ENCODE data around the gene RASL11B. TPM values are rescaled to one million over a fixed set of nuclear protein-coding genes. Genes with fewer than 3 reads are reported as not detected.

Gene RASL11B
- total RNA-seq, 3 donors from 2014 or later: 0.16 to 0.71 (median 0.26) TPM

GRCh38 chr4:52892880-52893279 lies 30.8 kb downstream of the RASL11B start:
- Mint-ChIP-seq H3K27me3 (ENCODE audit: low read depth) (no peaks in the 10 kb centered on the region), H3K4me3 (no peak overlapping the region), H3K4me1 (ENCODE audit: low read depth) (peaks cover 6% of the 10 kb centered on the region), H3K36me3 (ENCODE audit: insufficient read depth) (peaks cover 31% of the 10 kb centered on the region), H3K9me3 (peaks cover 3% of the 10 kb centered on the region)
- no peak for ATAC-seq
- DNase-seq: no peak

GRCh38 chr4:52894443-52894842 lies 32.3 kb downstream of the RASL11B start:
- DNase-seq (no peak), ATAC-seq (no peak)
- Mint-ChIP-seq H3K4me1 (ENCODE audit: low read depth) (peaks cover 6% of the 10 kb centered on the region), H3K36me3 (ENCODE audit: insufficient read depth) (peaks cover 23% of the 10 kb centered on the region), H3K9me3 (peaks cover 3% of the 10 kb centered on the region), H3K27me3 (ENCODE audit: low read depth) (no peaks in the 10 kb centered on the region), H3K4me3 (no peak overlapping the region)

GRCh38 chr4:52903273-52903672 lies 41.2 kb downstream of the RASL11B start:
- DNase-seq (no peak), ATAC-seq (no peak)
- Mint-ChIP-seq H3K9me3 (no peaks in the 10 kb centered on the region), H3K36me3 (ENCODE audit: insufficient read depth) (peaks cover 48% of the 10 kb centered on the region), H3K4me1 (ENCODE audit: low read depth) (no peaks in the 10 kb centered on the region), H3K27me3 (ENCODE audit: low read depth) (no peaks in the 10 kb centered on the region), H3K4me3 (no peak overlapping the region)

- H3K4me1 Mint-ChIP-seq (ENCODE audit: low read depth): no peaks in the 10 kb centered on the region
- no peak overlapping the region for H3K4me3 Mint-ChIP-seq
- DNase-seq: no peak
- no peaks in the 10 kb centered on the region for H3K9me3 Mint-ChIP-seq
- H3K27me3 Mint-ChIP-seq (ENCODE audit: low read depth): no peaks in the 10 kb centered on the region
- ATAC-seq: no peak
- H3K36me3 Mint-ChIP-seq (ENCODE audit: insufficient read depth): peaks cover 48% of the 10 kb centered on the region
Measured at GRCh38 chr4:52904421-52904820, 42.3 kb downstream of the RASL11B start.

- Mint-ChIP-seq H3K4me3 (no peak overlapping the region), H3K4me1 (ENCODE audit: low read depth) (peaks cover 4% of the 10 kb centered on the region), H3K9me3 (no peaks in the 10 kb centered on the region), H3K27me3 (ENCODE audit: low read depth) (no peaks in the 10 kb centered on the region), H3K36me3 (ENCODE audit: insufficient read depth) (peaks cover 37% of the 10 kb centered on the region)
- DNase-seq (no peak), ATAC-seq (no peak)
Measured at GRCh38 chr4:52907510-52907909, 45.4 kb downstream of the RASL11B start.

GRCh38 chr4:52910115-52910514 lies 48.0 kb downstream of the RASL11B start:
- Mint-ChIP-seq H3K4me1 (ENCODE audit: low read depth) (peaks cover 4% of the 10 kb centered on the region), H3K36me3 (ENCODE audit: insufficient read depth) (peaks cover 21% of the 10 kb centered on the region), H3K4me3 (no peak overlapping the region), H3K9me3 (no peaks in the 10 kb centered on the region), H3K27me3 (ENCODE audit: low read depth) (no peaks in the 10 kb centered on the region)
- no peak for DNase-seq
- ATAC-seq: no peak

GRCh38 chr4:52911684-52912294 lies 49.7 kb downstream of the RASL11B start:
- peak; percentile 52 for DNase-seq
- H3K4me3 Mint-ChIP-seq: no peak overlapping the region
- H3K4me1 Mint-ChIP-seq (ENCODE audit: low read depth): peaks cover 4% of the 10 kb centered on the region
- H3K9me3 Mint-ChIP-seq: no peaks in the 10 kb centered on the region
- H3K36me3 Mint-ChIP-seq (ENCODE audit: insufficient read depth): peaks cover 12% of the 10 kb centered on the region
- no peaks in the 10 kb centered on the region for H3K27me3 Mint-ChIP-seq (ENCODE audit: low read depth)
- ATAC-seq: peak; percentile 41 to 53

GRCh38 chr4:52912608-52913007 lies 50.5 kb downstream of the RASL11B start:
- DNase-seq (no peak), ATAC-seq (no peak)
- no peak overlapping the region for H3K4me3 Mint-ChIP-seq

GRCh38 chr4:52914051-52914605 lies 52.0 kb downstream of the RASL11B start:
- DNase-seq (no peak), ATAC-seq (no peak)
- peaks cover 2% of the 10 kb centered on the region for H3K36me3 Mint-ChIP-seq (ENCODE audit: insufficient read depth)
- H3K9me3 Mint-ChIP-seq: no peaks in the 10 kb centered on the region
- peaks cover 4% of the 10 kb centered on the region for H3K4me1 Mint-ChIP-seq (ENCODE audit: low read depth)
- H3K4me3 Mint-ChIP-seq: no peak overlapping the region
- H3K27me3 Mint-ChIP-seq (ENCODE audit: low read depth): no peaks in the 10 kb centered on the region

More at GRCh38 chr4:52912608-52913007, 50.5 kb downstream of the RASL11B start:
- peaks cover 5% of the 10 kb centered on the region for H3K36me3 Mint-ChIP-seq (ENCODE audit: insufficient read depth)
- no peaks in the 10 kb centered on the region for H3K9me3 Mint-ChIP-seq
- no peaks in the 10 kb centered on the region for H3K27me3 Mint-ChIP-seq (ENCODE audit: low read depth)
- H3K4me1 Mint-ChIP-seq (ENCODE audit: low read depth): peaks cover 4% of the 10 kb centered on the region

- ATAC-seq (no peak), DNase-seq (no peak)
- Mint-ChIP-seq H3K4me1 (ENCODE audit: low read depth) (peaks cover 4% of the 10 kb centered on the region), H3K27me3 (ENCODE audit: low read depth) (no peaks in the 10 kb centered on the region), H3K4me3 (no peak overlapping the region), H3K36me3 (ENCODE audit: insufficient read depth) (peaks cover 2% of the 10 kb centered on the region), H3K9me3 (no peaks in the 10 kb centered on the region)
Measured at GRCh38 chr4:52915191-52915590, 53.1 kb downstream of the RASL11B start.

GRCh38 chr4:52915730-52916300 lies 53.7 kb downstream of the RASL11B start:
- H3K36me3 Mint-ChIP-seq (ENCODE audit: insufficient read depth): peaks cover 4% of the 10 kb centered on the region
- no peak overlapping the region for H3K4me3 Mint-ChIP-seq
- ATAC-seq (no peak), DNase-seq (no peak)
- peaks cover 4% of the 10 kb centered on the region for H3K4me1 Mint-ChIP-seq (ENCODE audit: low read depth)
- no peaks in the 10 kb centered on the region for H3K9me3 Mint-ChIP-seq
- H3K27me3 Mint-ChIP-seq (ENCODE audit: low read depth): no peaks in the 10 kb centered on the region

Other genes starting within 250 kb of the RASL11B start
- 10 to 100 TPM in 1 of 3 donors, 1 to 10 TPM in 2; 6.2 to 10.4 (median 7.4) TPM for gene USP46, start 203.0 kb upstream of the RASL11B start, total RNA-seq
- under 1 TPM in 2 of 3 donors, not detected in 1; 0.21 to 0.30 TPM for gene ERVMER34-1, start 110.9 kb upstream of the RASL11B start, total RNA-seq

All from activated T-cell treated with anti-CD3 and anti-CD28 coated beads, Interleukin-2, amount 50 U/mL, for 4 hours (primary cell).